Bronchial epithelial cell (primary cell): Measurements from ENCODE around the gene HOXD11. TPM values are rescaled to one million over a fixed set of nuclear protein-coding genes. Genes with fewer than 3 reads are reported as not detected.

Source experiments
- DNase-seq: peaks from one replicate; pipeline ENCODE4 v3.0.0-alpha.2; 2010; ENCODE audit warnings: low read depth
- FAIRE-seq: peaks from 2 replicates; lab custom pipeline; 2011; peaks lifted over from hg19 to GRCh38; lab: Jason Lieb, UNC
- H3K27me3 ChIP-seq: 2 replicates; pipeline ENCODE4 v1.5.1; 2011; ENCODE audit warnings: low read length; ENCODE audit not compliant: control insufficient read depth, insufficient read depth
- H3K36me3 ChIP-seq: 2 replicates; pipeline ENCODE4 v1.5.1; 2011; ENCODE audit warnings: low read length; ENCODE audit not compliant: control insufficient read depth, insufficient read depth
- H3K4me3 ChIP-seq: 2 replicates; pipeline ENCODE4 v1.5.1; 2011; ENCODE audit warnings: mild to moderate bottlenecking, low read depth, low read length, control low read depth
- CTCF ChIP-seq: IDR thresholded peaks from 2 replicates; pipeline ENCODE4 v1.5.1; 2011; ENCODE audit warnings: mild to moderate bottlenecking, moderate library complexity, low read length, control low read depth, inconsistent platforms; ENCODE audit not compliant: insufficient read depth, severe bottlenecking
- total RNA-seq: library from RNA; depleted of rRNA; stranded (reverse); fragments of >200 nt; gene quantifications from 2 replicates; pipeline ENCODE4 v1.2.1, GENCODE V29; 2014

The HOXD11 gene
- total RNA-seq, 1 donor from 2014 or later = not detected

GRCh38 chr2:176107731-176108181 lies 676 bp downstream of the HOXD11 start:
- FAIRE-seq = no peak
- H3K4me3 ChIP-seq = no peak overlapping the region
- H3K27me3 ChIP-seq = peaks cover 78% of the 10 kb centered on the region
- DNase-seq = no peak
- TF ChIP-seq CTCF = no peak
- no peaks in the 10 kb centered on the region for H3K36me3 ChIP-seq

GRCh38 chr2:176109192-176109901 lies 2.3 kb downstream of the HOXD11 start:
- H3K36me3 ChIP-seq = no peaks in the 10 kb centered on the region
- DNase-seq = no peak
- TF ChIP-seq CTCF = no peak

GRCh38 chr2:176109946-176110345 lies 2.9 kb downstream of the HOXD11 start:
- no peak overlapping the region for H3K4me3 ChIP-seq
- peaks cover 76% of the 10 kb centered on the region for H3K27me3 ChIP-seq
- no peak for FAIRE-seq
- no peaks in the 10 kb centered on the region for H3K36me3 ChIP-seq
- TF ChIP-seq CTCF = no peak
- DNase-seq = no peak

More at GRCh38 chr2:176109192-176109901, 2.3 kb downstream of the HOXD11 start:
- no peak overlapping the region for H3K4me3 ChIP-seq
- FAIRE-seq = no peak
- peaks cover 76% of the 10 kb centered on the region for H3K27me3 ChIP-seq

- Histone ChIP-seq H3K4me3 (no peak overlapping the region), H3K27me3 (peaks cover 74% of the 10 kb centered on the region)
- FAIRE-seq = no peak
Observed at GRCh38 chr2:176110415-176111308, 3.6 kb downstream of the HOXD11 start.

GRCh38 chr2:176111309-176111663 lies 4.2 kb downstream of the HOXD11 start:
- Histone ChIP-seq H3K27me3 (peaks cover 74% of the 10 kb centered on the region), H3K4me3 (no peak overlapping the region), H3K36me3 (no peaks in the 10 kb centered on the region)
- FAIRE-seq = no peak
- TF ChIP-seq CTCF = peak; percentile 73
- DNase-seq = peak; percentile 26

More at GRCh38 chr2:176110415-176111308, 3.6 kb downstream of the HOXD11 start:
- no peak for TF ChIP-seq CTCF
- DNase-seq = no peak
- H3K36me3 ChIP-seq = no peaks in the 10 kb centered on the region
